ENCODE data around the gene PRPH.
A peak's percentile ranks its signal among the peaks of the same experiment; 100 is the strongest.

The PRPH gene

GRCh38 chr12:49345825-49346658 is 51.1 kb downstream of the PRPH start:
- H3K36me3 ChIP-seq (replicated peaks), result no peaks in the 10 kb centered on the region
- H3K27me3 ChIP-seq (replicated peaks), result peaks cover 17% of the 10 kb centered on the region
- no peak overlapping the region for H3K27ac ChIP-seq
- in situ Hi-C loops (cut with HindIII; ENCODE audit: low pct_ligation_motif_present, low sequenced_read_pairs), result no loop called here
- peak overlapping the region; percentile 43 for H3K4me3 ChIP-seq (ENCODE audit: low read depth, low read length)
- DNase-seq, result no peak
- TF ChIP-seq CTCF (IDR thresholded peaks at IDR 0.05; ENCODE audit: low read depth, low read length, missing control alignments), result no peak

- peak; percentile 4 for TF ChIP-seq CTCF (IDR thresholded peaks at IDR 0.05; ENCODE audit: low read depth, low read length, missing control alignments)
- Histone ChIP-seq H3K27ac (no peak within 1 kb of the TSS), H3K36me3 (replicated peaks) (no peaks in the 10 kb centered on the region), H3K27me3 (replicated peaks) (peaks cover 13% of the 10 kb centered on the region), H3K4me3 (ENCODE audit: low read depth, low read length) (peak within 1 kb of the TSS; percentile 48)
- DNase-seq, result no peak
- in situ Hi-C loops (cut with HindIII; ENCODE audit: low pct_ligation_motif_present, low sequenced_read_pairs), result no loop called here
Measured at GRCh38 chr12:49346659-49347310, 51.8 kb downstream of the PRPH start, which contains the start of gene DNAJC22. Gene DNAJC22, plus strand, starts transcription at chr12:49346888. Its CDS starts 1,985 bp downstream, at chr12:49348873.

- Histone ChIP-seq H3K27ac (peak overlapping the region; percentile 41), H3K27me3 (replicated peaks) (peaks cover 7% of the 10 kb centered on the region), H3K4me3 (ENCODE audit: low read depth, low read length) (peak overlapping the region; percentile 48), H3K36me3 (replicated peaks) (no peaks in the 10 kb centered on the region)
- DNase-seq, result peak; percentile 82
- in situ Hi-C loops (cut with HindIII; ENCODE audit: low pct_ligation_motif_present, low sequenced_read_pairs), result no loop called here
- TF ChIP-seq CTCF (IDR thresholded peaks at IDR 0.05; ENCODE audit: low read depth, low read length, missing control alignments), result peak; percentile 87
Measured at GRCh38 chr12:49347311-49348193, 52.6 kb downstream of the PRPH start.
